Superior temporal gyrus (tissue), 1 donor: ENCODE measurements around the gene MGP.

Source experiments
- DNase-seq: peaks from one replicate; pipeline ENCODE4 v3.0.0-alpha.2; 2016; ENCODE audit errors: extremely low spot score

The MGP gene

DNA sequence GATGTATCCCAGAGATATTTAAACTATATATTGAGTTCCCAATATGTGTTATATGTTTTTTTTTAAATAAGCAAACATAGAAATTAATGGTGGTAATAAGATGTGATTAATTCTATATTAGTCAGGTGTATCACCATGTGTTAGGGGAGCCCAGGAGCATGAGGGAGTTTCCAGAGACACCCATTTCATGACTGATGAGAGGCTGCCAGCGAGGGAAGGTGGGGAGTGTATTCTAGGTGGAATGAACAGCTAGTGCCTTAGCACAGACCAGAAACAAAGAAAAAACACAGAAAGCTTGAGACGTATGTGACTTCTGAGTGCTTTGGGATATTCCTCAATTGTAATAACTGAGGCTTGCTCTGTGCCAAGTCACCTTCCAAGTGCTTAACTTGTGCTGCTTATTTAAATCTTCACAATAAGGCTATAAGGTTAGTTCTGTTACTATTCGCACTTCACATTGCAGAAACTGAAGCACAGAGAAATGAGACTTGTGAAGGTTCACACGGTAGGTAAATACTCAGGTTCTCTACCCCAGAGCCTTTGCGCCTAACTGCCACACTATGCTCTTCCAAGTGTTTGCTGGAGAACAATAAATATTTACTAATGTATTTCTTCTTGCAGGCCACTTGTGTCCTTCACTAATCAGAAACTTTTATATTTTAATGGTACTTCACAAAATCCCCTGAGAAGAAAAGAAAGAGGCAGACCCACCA, 17.9 kb upstream of the MGP start:
- no peak for DNase-seq

DNA sequence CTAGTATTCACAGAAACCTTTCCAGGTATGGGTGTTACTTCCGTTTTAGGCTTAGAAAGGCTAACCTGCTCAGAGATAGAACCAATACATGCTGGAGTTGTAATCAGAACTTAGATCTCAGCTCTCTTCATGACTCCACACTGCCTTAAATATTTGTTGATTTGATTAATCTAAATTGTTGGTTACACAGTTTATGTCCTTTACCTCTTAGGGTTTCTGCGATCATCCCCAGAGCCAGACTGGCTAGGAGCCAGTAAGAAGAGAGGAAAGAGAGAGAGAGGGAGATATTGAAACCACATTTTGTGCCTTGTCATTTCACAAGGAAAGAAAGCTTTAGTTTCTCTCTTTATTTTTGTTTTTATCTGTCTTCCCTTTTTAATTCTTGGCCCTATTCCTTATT, 16.8 kb upstream of the MGP start:
- DNase-seq = no peak

DNA sequence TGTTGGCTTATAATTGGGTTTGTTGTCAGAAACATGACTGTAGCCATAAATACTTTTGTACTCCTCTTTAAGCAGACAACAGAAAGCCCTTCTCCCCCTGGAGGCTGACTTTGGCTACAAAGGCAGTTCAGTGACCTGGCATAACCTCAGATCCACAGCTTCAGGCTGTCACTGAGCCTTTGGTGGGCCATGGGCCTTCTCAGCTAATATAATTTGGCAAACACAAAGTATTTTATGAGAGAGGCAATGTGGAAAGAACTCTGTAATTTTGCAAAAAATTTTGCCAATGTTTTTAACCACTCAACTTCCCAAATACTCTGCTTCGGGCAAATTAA, 15.5 kb upstream of the MGP start:
- no peak for DNase-seq

DNA sequence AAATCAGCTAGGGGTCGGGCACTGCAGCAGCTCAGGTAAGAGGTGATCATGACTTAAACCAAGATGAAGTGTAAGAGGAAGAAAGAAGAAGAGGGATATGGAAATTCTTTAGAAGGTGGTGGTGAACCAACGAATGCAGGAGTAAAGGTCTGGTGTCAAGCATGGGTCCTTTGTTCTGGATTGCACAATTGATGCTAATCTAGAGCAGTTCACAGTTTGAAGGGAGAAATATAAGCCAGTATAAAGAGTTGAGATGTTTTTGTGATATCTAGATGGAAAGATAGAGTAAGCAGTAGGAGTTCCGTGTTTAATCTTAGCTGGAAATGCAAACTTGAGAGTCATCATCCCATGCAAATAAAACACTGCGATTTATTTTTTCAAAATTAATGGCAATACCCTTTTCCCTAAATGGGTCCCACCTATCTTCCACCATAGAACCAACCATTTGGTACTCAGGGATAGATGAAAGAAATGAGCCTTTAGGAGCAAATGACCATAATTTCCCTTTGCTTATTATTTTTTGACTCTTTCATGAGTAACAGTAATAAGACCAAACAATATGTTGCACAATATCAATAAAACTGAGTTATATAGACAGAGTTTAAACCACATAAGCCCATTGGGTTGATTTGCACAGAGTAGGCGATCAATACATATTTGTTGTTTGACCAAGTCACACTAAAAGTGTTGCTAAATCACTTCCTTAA, 15.0 kb upstream of the MGP start:
- no peak for DNase-seq

DNA sequence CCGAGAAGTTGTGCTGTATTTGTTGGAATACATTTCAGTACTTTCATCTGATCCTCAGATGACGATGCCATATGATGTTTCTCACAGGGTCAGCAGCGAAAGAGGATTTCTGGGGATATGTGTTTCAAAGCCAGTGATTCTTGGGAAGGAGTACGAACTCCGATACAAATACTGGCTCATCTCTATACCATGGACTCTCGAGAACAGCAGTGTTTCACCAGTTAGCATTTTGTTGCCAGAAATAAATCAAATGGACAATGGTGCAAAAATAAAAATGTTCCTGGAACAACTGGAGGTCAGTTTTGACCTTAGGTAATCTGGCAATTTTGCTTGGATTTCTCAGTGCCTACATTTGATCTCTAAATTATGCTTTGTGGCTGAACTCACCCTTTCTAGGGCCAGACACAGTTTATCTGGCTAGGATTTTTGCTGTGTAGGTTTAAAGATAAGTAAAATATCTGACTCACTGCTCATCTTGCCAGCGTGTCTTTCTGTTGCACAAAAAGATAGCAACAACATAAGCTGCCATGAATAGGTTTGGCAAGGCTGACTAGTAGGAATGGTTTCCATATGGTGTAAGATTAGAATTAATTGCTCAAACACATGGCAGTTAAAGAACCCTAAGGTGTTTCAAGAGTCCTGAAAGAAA, 11.0 kb upstream of the MGP start:
- DNase-seq = peak; percentile 68

DNA sequence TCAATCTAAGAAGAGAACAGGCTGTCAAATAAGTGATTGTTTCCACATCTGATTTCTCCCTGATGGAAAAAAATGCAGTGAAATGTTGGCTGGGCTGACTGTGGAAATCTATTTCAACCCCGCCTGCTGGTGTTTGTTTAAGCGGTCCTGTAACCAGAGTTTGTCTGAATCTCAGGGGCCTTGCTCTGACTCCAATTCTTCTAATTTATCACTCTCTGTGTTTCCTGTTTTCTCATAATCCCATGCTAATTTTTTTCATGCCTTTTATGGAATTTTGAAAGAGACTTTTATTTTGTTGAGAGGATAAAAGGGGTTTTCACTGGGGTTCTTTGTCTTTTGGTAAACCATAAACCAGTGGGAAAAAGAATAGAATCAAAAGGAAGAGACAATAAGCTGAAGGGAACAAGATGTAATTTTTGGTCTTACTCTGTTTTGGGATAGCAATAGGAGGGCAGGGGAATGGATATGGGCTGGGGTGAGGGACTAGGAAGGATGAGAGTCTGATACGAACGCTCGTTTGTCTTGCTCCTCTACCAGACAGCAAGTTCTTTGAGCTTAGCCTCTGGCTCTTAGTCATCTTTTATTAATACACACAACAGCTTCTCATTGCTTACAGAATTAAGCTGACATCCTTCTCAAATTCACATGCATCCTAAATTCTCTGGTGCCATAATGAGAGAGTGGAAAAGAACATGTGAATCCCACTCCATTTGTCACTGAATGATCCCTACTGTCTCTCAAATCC, 8.0 kb upstream of the MGP start:
- DNase-seq = no peak

DNA sequence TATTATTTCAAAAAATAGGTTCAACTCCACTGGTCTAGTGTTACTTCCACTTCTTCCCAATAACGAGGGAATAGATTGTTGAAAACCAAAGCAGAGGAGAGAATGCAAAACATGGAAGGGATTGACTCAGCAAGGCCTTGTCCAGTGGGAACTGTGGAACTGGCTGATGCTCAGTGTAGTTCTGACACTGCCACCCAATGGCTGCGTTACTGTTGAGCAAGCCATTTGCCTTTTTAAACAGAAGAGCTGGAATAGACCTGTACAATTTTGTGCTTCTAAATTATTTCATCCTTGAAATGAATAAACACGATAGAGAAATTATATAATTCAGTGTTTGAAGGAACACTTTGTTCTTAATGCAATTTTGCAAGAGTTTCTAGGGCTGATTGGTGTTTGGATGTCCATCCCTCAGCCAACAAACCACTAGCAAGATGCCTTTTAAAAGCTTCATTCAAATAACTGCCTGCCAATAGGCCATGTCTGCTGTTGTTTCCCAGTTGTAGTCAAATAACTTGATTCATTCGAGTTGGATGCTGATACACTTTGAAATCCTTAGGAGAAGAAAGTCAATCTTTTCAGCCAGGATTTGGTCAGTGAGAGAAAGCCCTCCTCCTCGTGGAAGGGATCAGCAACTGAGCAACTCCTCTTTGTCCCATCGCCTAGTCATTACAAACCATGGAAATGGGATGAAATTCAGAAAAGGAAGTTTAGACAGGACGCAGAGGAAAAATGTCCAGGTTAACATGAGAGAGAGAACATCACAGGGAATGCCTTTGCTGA, 7.3 kb upstream of the MGP start:
- DNase-seq = peak; percentile 57

DNA sequence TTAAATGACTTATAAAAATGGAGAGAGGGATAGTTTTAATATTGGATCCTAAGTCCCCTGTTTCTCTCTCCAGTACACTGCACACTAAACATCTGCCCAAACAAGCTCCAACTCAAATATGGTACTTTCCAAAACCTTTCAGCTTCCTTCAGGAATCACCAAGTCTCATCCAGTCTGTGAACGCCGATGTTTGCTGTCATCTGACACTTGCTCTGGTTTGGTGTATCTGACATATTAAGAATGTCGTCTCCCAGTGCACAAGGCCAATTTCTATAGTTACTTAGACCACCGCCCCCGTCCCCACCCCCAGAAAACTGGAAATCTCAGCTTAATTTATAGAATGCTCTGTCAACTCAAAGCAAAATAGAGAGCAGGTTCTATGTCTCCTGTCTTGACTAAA, 5.0 kb upstream of the MGP start:
- DNase-seq = no peak

DNA sequence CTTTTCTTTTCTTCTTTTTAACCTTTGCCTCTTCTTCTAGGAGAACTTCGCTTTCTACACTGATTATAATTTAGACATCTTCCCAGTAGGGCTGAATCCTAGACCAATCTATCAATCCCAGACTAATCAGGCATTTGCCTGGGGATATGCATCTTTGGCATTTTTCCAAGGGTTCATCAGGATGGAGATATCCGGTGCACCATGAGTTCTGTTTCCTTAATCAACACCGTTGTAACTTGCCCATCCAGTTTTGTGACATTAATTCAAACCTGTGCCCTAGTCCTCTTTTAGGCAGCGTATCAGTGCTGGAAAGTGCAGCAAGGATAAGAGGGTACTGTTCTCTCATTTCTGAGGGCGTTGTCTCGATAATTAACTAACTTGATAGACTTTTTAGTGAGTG, 617 bp upstream of the MGP start:
- no peak for DNase-seq

DNA sequence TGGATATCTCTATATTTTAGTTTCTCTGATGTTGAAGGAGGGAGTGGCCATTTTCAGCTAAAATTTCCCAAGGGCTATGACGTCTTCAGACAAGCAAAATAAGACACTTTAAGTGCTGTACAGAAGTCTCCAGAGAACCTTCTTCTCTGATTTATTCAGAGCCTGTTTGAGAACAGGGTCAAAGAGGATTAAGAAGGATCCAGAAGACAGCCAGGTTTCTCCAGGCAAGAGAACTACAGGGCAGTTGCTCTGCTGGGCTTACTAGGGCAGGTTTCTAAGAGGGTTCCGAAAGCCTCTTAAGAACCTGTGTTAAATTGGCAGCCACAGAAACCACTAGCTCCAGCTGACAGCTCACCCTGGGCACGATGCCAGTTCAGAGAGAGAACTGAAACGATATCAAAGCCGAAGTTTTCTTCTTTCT, 1.2 kb downstream of the MGP start:
- DNase-seq = peak; percentile 79

DNA sequence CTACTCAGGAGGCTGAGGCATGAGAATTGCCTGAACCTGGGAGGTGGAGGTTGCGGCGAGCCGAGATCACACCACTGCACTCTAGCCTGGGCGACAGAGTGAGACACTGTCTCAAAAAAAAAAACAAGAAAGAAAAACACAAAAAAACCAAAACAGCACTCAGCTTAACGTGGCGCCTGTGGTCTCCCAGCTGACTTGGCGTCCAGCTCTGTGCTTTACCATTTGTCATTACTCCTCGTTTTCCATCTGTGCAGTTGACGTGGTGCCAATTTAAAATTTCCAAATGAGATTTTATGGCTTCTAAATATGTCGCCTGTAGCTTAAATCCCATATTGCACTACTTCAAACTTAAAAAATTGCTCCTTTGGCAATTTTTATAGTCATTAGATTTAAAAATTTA, 2.0 kb downstream of the MGP start:
- peak; percentile 60 for DNase-seq

DNA sequence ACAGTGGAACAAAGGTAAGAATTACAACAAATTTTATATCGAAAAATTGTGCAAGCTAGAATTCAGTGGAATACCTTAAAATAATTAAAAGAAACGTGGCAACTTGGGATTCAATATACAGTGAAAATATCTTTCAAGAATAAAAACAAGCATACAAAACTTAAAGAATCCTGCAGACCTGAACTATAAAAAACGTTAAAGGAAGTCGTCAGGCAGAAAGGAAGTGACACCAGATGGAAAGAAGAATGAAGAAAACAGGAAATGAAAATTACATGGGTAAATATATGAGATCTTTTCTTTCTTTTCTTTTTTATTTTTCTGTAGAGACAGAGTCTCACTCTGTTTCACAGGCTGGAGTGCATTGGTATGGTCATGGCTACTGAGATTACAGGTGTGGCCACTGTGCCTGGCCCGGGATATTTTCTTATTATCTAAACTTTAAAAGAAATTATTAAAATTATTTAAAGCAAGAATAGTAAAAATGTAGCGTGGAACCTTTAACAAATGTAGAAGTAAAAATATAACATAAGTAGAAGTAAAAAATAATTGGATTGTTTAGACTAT, 4.7 kb downstream of the MGP start:
- DNase-seq = no peak

DNA sequence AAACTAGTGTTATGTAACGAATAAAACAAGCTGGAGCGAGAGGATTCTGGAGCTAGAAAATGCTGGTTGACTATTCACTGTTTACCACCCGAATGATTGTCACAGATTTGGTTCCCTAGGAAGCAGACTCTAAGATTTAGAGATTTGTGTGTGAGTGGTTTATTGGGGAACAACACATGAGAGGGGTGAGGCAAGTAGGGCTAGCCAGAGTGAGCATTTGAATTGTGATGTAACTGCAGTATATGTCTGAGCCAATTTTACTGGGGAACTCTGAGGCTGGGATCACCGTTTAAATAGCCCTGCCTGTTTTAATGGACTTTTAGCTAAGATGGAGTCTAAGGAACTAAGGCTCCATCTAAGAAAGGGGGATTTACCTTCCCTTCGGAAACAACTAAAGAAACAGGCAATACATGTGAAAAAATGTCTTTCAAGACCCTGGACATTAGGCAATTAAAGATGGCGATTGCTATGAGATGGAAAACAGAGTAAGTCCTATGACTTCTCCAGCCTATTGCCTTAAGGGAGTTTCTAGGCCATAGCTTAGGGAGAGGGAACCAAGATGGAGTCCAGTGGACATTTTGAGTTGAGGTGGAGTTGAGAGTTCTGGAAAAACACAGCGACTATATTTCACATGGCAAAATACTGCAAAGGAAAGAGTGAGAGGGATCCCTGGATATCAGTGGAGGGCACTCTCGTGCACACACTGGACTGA, 6.3 kb downstream of the MGP start:
- no peak for DNase-seq

DNA sequence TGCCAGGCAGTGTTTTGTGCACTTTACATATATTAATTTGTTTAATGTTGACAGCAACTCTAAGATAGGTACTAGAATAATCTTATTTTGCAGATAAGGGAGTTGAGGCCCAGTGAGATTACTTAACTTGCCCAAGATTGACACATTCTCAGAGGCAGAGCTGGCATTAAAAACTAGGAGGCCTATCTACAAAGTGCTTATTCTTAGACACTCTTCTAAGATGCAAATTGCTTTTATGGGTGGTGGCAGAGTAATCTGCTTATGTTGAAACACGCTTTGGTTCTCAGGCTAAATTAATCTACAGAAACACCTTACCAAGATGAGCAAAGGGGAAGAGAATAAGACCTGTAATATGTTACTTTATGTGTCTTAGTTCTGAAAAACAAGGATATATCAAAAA, 7.2 kb downstream of the MGP start:
- DNase-seq = no peak

DNA sequence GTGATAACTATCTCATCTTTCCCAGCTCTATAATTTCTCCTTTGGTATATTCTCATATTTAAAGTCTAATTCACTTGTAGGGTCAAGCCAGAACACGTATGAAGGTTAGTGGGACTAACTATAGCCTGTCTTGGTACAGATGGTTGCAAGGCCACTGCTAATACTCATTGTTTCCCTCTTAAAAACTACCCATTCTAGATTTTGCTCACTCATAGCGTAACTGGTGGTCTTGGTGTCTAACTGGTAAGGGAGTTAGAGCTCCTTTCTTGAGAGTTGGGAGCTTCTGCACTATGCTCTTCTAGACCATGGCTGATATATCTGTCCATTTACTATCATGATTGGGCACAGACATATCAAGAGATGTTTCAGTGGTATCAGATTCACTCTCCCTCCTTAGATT, 8.8 kb downstream of the MGP start:
- DNase-seq = no peak

DNA sequence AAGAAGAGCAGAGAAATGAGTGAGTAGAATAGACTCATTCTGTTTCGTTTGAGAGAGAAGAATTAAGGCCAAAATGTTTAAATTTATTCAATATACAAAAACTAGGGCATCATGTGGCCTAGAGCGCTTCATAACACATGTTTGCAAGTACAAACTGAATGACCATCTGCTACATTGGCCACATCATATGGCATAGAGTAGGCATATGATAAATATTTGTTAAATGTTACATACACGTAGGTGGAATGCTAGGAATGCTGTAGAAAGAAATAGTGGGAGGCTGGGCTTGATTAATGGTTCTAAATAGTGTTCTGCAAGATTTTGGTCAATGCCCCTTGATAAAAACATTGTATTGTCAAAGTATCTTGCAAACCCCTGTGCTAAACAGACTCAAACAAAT, 10.8 kb downstream of the MGP start:
- DNase-seq = peak; percentile 42

DNA sequence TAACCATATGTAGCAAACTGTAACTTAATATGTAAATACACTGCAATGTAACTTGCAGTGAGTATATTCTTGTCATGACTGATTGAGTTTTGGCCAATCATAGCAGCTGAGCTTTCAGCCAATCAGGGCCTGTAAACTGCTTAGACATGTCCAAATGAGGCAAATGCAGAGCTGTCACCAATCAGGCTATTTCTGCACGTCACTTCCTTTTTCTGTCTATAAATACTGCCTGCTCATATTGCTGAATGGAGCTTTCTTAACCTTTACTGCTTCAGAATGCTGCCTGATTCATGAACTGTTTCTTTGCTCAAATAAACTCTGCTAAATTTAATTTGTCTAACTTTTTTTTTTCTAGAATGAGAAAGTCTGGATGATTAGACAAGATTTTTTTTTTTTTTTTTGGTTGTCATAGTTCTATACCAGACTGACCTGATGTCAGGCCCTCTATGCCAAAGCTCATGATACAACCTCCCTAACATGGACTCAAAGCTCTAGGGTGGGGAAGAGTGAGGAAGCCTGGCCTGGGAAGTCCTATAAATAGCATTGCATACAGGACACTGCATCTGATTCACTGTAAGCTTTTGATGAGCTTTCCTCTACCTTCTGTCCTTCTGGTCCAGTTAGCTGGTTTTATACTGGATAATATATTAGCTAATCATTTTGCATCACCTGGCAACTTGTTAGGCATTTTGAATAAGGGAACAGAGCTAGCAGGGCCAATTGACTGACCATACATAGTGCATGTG, 12.0 kb downstream of the MGP start:
- no peak for DNase-seq

DNA sequence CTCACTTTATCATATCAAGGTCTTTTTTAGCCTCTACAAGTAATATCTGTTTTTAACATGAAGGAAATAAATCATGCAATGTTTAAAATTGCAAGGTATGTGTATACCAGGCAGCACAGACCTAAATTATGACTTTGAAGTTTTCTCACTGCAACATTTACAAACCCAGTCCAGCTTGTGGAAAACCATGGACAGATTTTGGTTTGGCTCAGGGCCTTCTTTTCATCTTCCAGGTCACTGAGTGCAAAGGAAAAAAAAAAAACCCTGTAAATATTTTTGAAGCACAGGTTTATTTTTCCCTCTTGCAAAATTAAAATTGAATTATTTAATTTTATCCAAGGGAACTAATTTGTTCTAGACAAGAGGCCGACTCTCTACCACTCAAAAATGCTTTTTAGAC, 13.8 kb downstream of the MGP start:
- no peak for DNase-seq

DNA sequence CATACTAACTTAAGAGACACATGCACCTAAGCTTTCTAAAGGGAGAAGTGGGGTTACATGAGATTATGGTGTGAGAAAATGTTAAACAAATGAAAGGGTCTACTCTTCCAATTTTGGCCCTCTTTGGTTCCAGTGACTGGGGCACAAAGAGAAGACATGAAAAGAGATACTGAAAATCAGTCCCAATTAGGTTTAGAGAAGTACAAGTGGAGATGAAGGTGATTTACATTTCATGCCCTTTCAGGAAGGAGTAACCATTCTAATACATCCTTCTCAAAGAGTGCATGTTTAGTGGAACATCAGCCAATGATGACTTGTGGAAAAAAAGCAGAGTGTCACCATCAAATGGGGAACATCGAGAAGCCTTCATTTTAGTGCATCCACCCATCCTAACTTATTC, 14.4 kb downstream of the MGP start:
- no peak for DNase-seq

DNA sequence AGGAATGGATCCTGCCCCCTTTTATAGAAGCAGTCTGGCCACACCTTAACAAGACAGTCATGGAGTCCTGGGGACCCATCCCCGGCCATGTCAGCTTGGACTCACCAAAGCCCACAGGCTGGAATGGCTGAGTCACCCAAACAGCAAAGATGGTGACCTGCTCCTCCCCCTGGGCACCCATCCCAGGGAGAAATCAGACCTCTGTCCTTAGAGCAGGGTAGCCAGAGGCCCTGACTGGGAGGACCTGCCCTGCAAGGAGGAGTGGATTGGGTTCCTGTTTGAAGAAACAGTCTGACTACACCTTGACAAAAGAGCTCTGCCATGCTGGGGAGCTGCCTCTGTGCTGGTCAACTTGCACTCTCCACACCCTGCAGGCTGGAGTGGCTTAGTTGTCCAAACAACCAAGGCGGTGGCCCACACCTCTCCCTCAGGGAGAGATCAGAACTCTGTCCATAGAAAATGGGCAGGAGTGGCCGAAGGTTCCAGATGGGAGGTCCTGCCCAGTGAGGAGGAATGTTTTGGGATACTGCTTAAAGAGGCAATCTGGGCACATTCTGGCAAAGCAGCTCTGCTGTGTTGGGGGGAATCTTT, 16.6 kb downstream of the MGP start:
- no peak for DNase-seq
